Uterus (tissue), 2 donors: ENCODE measurements around the gene ACAA2.

Experiments
- CTCF ChIP-seq, 4 experiments: fragments of 200-600 bp in 2 of 4; fragments of 450-650 bp in 2 of 4; sonication (generic) in 2 of 4; IDR thresholded peaks; one replicate each; pipeline ENCODE4 v1.5.1; 2016 to 2019; ENCODE audit warnings: antibody characterized with exemption in 4 of 4, mild to moderate bottlenecking in 2 of 4, moderate library complexity in 1 of 4
- POLR2A ChIP-seq, 2 donors: fragments of 450-650 bp; IDR thresholded peaks; one replicate each; pipeline ENCODE4 v1.6.1; 2016; ENCODE audit warnings: antibody characterized with exemption in 2 of 2, mild to moderate bottlenecking in 1 of 2, moderate library complexity in 1 of 2

GRCh38 chr18:49858309-49859020 is 45.1 kb upstream of the ACAA2 start:
- TF ChIP-seq CTCF (IDR thresholded peaks at IDR 0.05) (peak; percentile 61 to 77 (median 72)), POLR2A (IDR thresholded peaks at IDR 0.05) (no peak)
